Body of pancreas (tissue), 4 donors: ENCODE measurements around the gene THSD7B.

Experiments
- CTCF ChIP-seq, 7 experiments: fragments of 450-650 bp in 4 of 7; fragments of 200-600 bp in 3 of 7; sonication (generic) in 3 of 7; IDR thresholded peaks; one replicate each; pipeline ENCODE4 v1.5.1; 2016 to 2019; ENCODE audit warnings: antibody characterized with exemption in 7 of 7
- POLR2A ChIP-seq, 3 donors: fragments of 450-650 bp; IDR thresholded peaks; one replicate each; pipeline ENCODE4 v1.6.1; 2016; ENCODE audit warnings: antibody characterized with exemption in 3 of 3, mild to moderate bottlenecking in 2 of 3

DNA sequence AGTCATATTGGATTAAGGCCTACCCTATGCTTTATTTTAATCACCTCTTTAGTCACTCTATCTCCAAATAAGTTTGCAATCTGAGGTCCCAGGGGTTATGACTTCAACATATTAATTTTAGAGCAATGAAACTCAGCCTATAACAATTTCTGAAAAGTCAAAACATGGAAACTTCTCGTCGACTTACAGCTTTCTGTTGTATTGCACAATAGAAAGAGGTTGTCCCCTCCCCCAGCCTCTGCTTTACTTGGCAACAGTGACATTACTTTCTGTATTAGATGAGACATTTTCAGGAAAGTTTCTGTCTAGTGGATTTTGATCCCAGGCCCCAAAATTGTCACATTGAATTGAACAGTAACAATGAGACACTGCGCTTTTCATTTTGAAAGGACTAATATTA, 326.4 kb downstream of the THSD7B start:
- TF ChIP-seq POLR2A (IDR thresholded peaks at IDR 0.05) = no peak
- TF ChIP-seq CTCF (IDR thresholded peaks at IDR 0.05) = no peak
